Measurements from ENCODE around the gene PBX4. TPM values are rescaled to one million over a fixed set of nuclear protein-coding genes. Genes with fewer than 3 reads are reported as not detected.

PBX4 gene
- total RNA-seq, 1 donor from 2014 or later, result 56.1 TPM

- no peak for TF ChIP-seq CTCF (IDR thresholded peaks at IDR 0.05; ENCODE audit: partially characterized antibody, unreplicated experiment)
- Mint-ChIP-seq H3K27ac (ENCODE audit: unreplicated experiment) (no peak overlapping the region), H3K4me1 (ENCODE audit: low read depth, unreplicated experiment) (peaks cover 5% of the 10 kb centered on the region), H3K9me3 (ENCODE audit: unreplicated experiment) (peaks cover 3% of the 10 kb centered on the region), H3K27me3 (ENCODE audit: unreplicated experiment) (peaks cover 16% of the 10 kb centered on the region), H3K36me3 (ENCODE audit: unreplicated experiment) (peaks cover 11% of the 10 kb centered on the region), H3K4me3 (ENCODE audit: unreplicated experiment) (no peak overlapping the region)
- no peak for DNase-seq
Measured at GRCh38 chr19:19562665-19563347, 55.7 kb downstream of the PBX4 start.

DNA sequence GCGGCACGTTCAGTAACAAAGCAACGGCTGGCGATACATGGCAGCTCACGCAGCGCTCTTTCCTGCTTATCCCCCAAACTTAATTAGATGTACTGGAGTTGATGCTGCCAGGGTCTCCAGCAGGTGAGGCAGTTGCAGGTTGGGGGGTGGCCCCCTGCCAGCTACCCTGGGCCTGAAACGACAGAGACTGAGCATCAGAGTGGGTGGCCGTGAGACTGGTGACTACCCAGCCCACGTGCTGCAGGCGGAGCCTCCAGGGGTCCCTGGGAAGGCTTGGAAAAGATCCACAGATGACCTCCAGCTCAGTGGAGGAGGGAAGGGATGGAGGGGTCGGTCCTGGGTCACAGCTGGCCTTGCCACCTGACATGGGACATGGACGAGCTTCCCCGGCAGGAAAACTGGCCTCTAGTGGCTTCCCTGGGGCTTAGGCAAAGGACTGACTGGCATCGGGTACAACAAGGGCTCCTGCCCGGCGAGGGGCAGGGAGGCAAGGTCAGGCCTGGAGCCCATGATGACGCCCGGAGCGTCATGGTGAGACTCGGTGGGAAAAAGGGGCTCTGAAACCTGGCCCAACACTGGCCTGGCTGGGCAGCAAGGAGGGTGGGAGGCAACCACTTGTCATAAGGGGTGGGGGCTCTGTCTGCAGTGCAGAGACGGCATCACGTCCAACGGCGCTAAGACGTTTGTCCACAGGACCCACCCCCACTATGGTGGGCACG, 56.4 kb downstream of the PBX4 start:
- peak overlapping the region; percentile 48 for H3K27ac Mint-ChIP-seq (ENCODE audit: unreplicated experiment)
- H3K36me3 Mint-ChIP-seq (ENCODE audit: unreplicated experiment), result peaks cover 11% of the 10 kb centered on the region
- peaks cover 14% of the 10 kb centered on the region for H3K27me3 Mint-ChIP-seq (ENCODE audit: unreplicated experiment)
- TF ChIP-seq CTCF (IDR thresholded peaks at IDR 0.05; ENCODE audit: partially characterized antibody, unreplicated experiment), result no peak
- peaks cover 3% of the 10 kb centered on the region for H3K9me3 Mint-ChIP-seq (ENCODE audit: unreplicated experiment)
- DNase-seq, result no peak
- peaks cover 5% of the 10 kb centered on the region for H3K4me1 Mint-ChIP-seq (ENCODE audit: low read depth, unreplicated experiment)
- H3K4me3 Mint-ChIP-seq (ENCODE audit: unreplicated experiment), result no peak overlapping the region

DNA sequence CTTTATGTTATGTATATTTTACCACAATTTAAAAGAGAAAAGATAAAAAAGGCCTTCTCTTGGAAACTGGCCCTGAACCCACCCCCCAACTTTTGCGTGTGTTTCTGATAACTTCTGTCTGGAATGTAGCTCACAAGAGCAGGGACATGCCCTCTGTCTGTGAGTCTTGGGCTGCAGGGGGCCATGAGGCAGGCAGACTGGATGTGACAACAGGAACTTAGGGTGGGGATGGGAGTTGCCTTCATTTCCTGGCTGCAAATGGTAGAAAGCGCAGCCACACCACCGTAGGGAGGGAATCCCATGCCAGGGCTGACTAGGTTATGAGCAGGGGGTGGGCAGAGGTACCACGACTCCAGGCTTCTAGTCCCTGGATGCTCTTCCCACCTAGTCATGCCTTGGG, 58.6 kb downstream of the PBX4 start:
- no peak for TF ChIP-seq CTCF (IDR thresholded peaks at IDR 0.05; ENCODE audit: partially characterized antibody, unreplicated experiment)
- Mint-ChIP-seq H3K9me3 (ENCODE audit: unreplicated experiment) (peaks cover 3% of the 10 kb centered on the region), H3K27ac (ENCODE audit: unreplicated experiment) (no peak overlapping the region), H3K4me3 (ENCODE audit: unreplicated experiment) (no peak overlapping the region), H3K27me3 (ENCODE audit: unreplicated experiment) (peaks cover 11% of the 10 kb centered on the region), H3K4me1 (ENCODE audit: low read depth, unreplicated experiment) (peaks cover 5% of the 10 kb centered on the region), H3K36me3 (ENCODE audit: unreplicated experiment) (peaks cover 6% of the 10 kb centered on the region)
- DNase-seq, result no peak

DNA sequence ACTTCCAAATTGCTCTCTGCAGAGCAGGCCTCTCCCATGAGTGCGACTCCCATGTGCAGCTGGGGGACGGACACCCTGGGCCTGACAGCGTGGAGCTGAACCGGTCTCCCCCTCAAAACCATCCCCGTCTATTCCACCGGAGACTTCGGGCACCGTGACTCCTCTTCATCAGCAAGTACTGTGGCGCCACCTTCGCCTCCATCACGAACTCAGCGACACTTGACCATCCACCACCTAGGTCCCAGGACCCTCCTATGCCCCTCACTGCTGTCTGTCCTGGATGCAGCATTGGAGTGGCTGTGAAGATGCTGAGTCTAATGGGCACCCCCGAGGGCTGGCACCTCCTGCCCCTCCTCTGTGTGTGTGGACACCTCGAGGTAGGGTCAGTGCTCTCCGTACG, 59.9 kb downstream of the PBX4 start:
- no peak for DNase-seq
- Mint-ChIP-seq H3K9me3 (ENCODE audit: unreplicated experiment) (peaks cover 3% of the 10 kb centered on the region), H3K4me3 (ENCODE audit: unreplicated experiment) (peak overlapping the region; percentile 51), H3K36me3 (ENCODE audit: unreplicated experiment) (no peaks in the 10 kb centered on the region), H3K4me1 (ENCODE audit: low read depth, unreplicated experiment) (peaks cover 5% of the 10 kb centered on the region), H3K27ac (ENCODE audit: unreplicated experiment) (peak overlapping the region; percentile 62), H3K27me3 (ENCODE audit: unreplicated experiment) (peaks cover 9% of the 10 kb centered on the region)
- TF ChIP-seq CTCF (IDR thresholded peaks at IDR 0.05; ENCODE audit: partially characterized antibody, unreplicated experiment), result no peak

DNA sequence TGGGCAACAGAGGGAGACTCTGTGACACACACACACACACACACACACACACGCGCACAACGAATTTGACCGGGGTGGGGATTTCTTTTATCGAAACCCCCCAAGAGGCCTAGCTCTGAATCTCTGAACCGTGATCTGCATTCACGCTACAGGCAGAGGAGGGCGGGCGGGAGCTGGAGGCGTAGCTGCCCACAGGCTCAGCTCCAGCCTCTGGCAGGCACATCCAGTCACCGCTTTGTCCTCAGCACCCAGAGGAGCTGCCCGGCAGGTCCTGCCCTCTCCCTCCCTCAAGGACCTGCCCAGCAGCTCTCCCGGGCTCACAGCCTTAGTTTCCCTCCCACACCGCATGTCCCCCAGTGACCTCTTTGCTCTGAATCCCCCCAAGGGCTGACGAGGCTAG, 60.4 kb downstream of the PBX4 start:
- no peak overlapping the region for H3K27ac Mint-ChIP-seq (ENCODE audit: unreplicated experiment)
- no peak for DNase-seq
- H3K9me3 Mint-ChIP-seq (ENCODE audit: unreplicated experiment), result peaks cover 3% of the 10 kb centered on the region
- peaks cover 5% of the 10 kb centered on the region for H3K4me1 Mint-ChIP-seq (ENCODE audit: low read depth, unreplicated experiment)
- TF ChIP-seq CTCF (IDR thresholded peaks at IDR 0.05; ENCODE audit: partially characterized antibody, unreplicated experiment), result no peak
- H3K4me3 Mint-ChIP-seq (ENCODE audit: unreplicated experiment), result peak overlapping the region; percentile 51
- no peaks in the 10 kb centered on the region for H3K36me3 Mint-ChIP-seq (ENCODE audit: unreplicated experiment)
- peaks cover 9% of the 10 kb centered on the region for H3K27me3 Mint-ChIP-seq (ENCODE audit: unreplicated experiment)
